K562 (cell line): ENCODE data around the gene E2F7. TPM values are rescaled to one million over a fixed set of nuclear protein-coding genes. Genes with fewer than 3 reads are reported as not detected.
A peak's percentile ranks its signal among the peaks of the same experiment; 100 is the strongest.

Experiments
- ATAC-seq: fragments of 200-7000 bp; cut with Tn5 transposase; 3 replicates; pipeline ENCODE4 v1.9.1; 2020; ENCODE audit warnings: moderate library complexity
- BruUV-seq: library from RNA; stranded (reverse); fragments of 400-500 nt; replicated peaks from 2 replicates; lab custom pipeline; 2021; lab: Mats Ljungman, UMichigan
- CTCF ChIA-PET: fragments of 300-600 bp; formaldehyde crosslinking; extraction: SDS; loops from one replicate; lab custom pipeline; 2021; ENCODE audit warnings: low intra/inter-chr PET ratio; lab: Yijun Ruan, JAX
- POLR2A ChIA-PET: fragments of 300-600, 350-650 bp; sonication (Branson Sonifier 250); formaldehyde crosslinking; extraction: SDS; loops from one replicate; lab custom pipeline; 2021; ENCODE audit warnings: antibody characterized with exemption, inconsistent platforms; lab: Yijun Ruan, JAX
- DNase-seq, 4 experiments: peaks; one replicate each; pipeline versions ENCODE4 v3.0.0 to v3.0.0-alpha.2; 2011 to 2018; ENCODE audit warnings: low spot score in 3 of 4, mixed read lengths in 3 of 4; ENCODE audit errors: extremely low read depth in 1 of 4
- FAIRE-seq: peaks from 2 replicates; lab custom pipeline; 2011; peaks lifted over from hg19 to GRCh38; lab: Jason Lieb, UNC
- H2AFZ ChIP-seq: 2 replicates; pipeline ENCODE4 v1.6.0; 2011; ENCODE audit warnings: low read depth, low read length, control low read depth, inconsistent platforms
- H3K27ac ChIP-seq: fragments of 200-600 bp; 3 replicates; pipeline ENCODE4 v1.8.0; 2011; ENCODE audit warnings: low read depth, mild to moderate bottlenecking, control low read depth, inconsistent platforms, low read length, moderate library complexity, mixed read lengths; ENCODE audit errors: extremely low read depth
- H3K27me3 ChIP-seq, 2 experiments: fragments of 300-600 bp in 1 of 2; 2 replicates in 1 of 2; 3 replicates in 1 of 2; pipeline versions ENCODE4 v1.6.0 to v1.8.0; 2011; ENCODE audit warnings: inconsistent platforms in 2 of 2, low read length in 2 of 2, mild to moderate bottlenecking in 1 of 2, mixed read lengths in 1 of 2, moderate library complexity in 1 of 2; ENCODE audit not compliant: control insufficient read depth in 2 of 2, insufficient read depth in 2 of 2
- H3K36me3 ChIP-seq: fragments of 300-600 bp; 3 replicates; pipeline ENCODE4 v1.8.0; 2011; ENCODE audit warnings: mild to moderate bottlenecking, low read length, inconsistent platforms; ENCODE audit not compliant: control insufficient read depth, insufficient read depth
- H3K4me1 ChIP-seq, 2 experiments: fragments of 200-600 bp in 1 of 2; replicated peaks in 1 of 2; 2 replicates in 1 of 2; 3 replicates in 1 of 2; pipeline versions ENCODE4 v1.5.1 to v1.8.0; 2011; ENCODE audit warnings: inconsistent platforms in 2 of 2, low read length in 2 of 2, mild to moderate bottlenecking in 1 of 2, mixed read lengths in 1 of 2, moderate library complexity in 1 of 2; ENCODE audit not compliant: control insufficient read depth in 2 of 2, insufficient read depth in 2 of 2
- H3K4me2 ChIP-seq: 2 replicates; pipeline ENCODE4 v1.6.1; 2011; ENCODE audit warnings: low read length, control low read depth, inconsistent platforms, mixed read lengths; ENCODE audit not compliant: insufficient read depth
- H3K4me3 ChIP-seq: fragments of 200-600 bp; sonication (generic), shearing (Covaris generic); 2 replicates; pipeline ENCODE4 v1.5.1; 2016; ENCODE audit warnings: control low read depth, inconsistent platforms
- H3K79me2 ChIP-seq: fragments of 200-600 bp; 3 replicates; pipeline ENCODE4 v1.8.0; 2011; ENCODE audit warnings: low read length, inconsistent platforms; ENCODE audit not compliant: control insufficient read depth, insufficient read depth
- H3K9ac ChIP-seq, 2 experiments: 2 replicates each; pipeline versions ENCODE4 v1.6.0 to v1.6.1; 2011; ENCODE audit warnings: low read depth in 2 of 2, low read length in 2 of 2, control low read depth in 1 of 2, inconsistent platforms in 1 of 2, mild to moderate bottlenecking in 1 of 2, mixed read lengths in 1 of 2; ENCODE audit not compliant: insufficient read depth in 1 of 2
- H3K9me1 ChIP-seq: one replicate; pipeline ENCODE4 v1.6.0; 2011; ENCODE audit warnings: inconsistent platforms, mild to moderate bottlenecking, low read length, moderate library complexity; ENCODE audit not compliant: control insufficient read depth, insufficient read depth
- H3K9me3 ChIP-seq: replicated peaks from 2 replicates; pipeline ENCODE4 v1.5.1; 2011; ENCODE audit warnings: low read depth, low read length, inconsistent platforms; ENCODE audit not compliant: control insufficient read depth, insufficient read depth
- H4K20me1 ChIP-seq: replicated peaks from 2 replicates; pipeline ENCODE4 v1.6.1; 2011; ENCODE audit warnings: low read length, inconsistent platforms, mixed read lengths; ENCODE audit not compliant: control insufficient read depth, insufficient read depth
- ARID1B ChIP-seq: fragments of 450-650 bp; IDR thresholded peaks from 2 replicates; pipeline ENCODE4 v1.6.1; 2016; ENCODE audit warnings: antibody characterized with exemption, mild to moderate bottlenecking, inconsistent platforms
- BMI1 ChIP-seq: fragments of 150-350 bp; IDR thresholded peaks from 2 replicates; pipeline ENCODE4 v1.6.1; 2014; ENCODE audit warnings: low read length
- CBX8 ChIP-seq: fragments of 200-600 bp; sonication (generic); IDR thresholded peaks from 2 replicates; pipeline ENCODE4 v1.6.1; 2012; ENCODE audit warnings: borderline replicate concordance, mixed run types, low read depth, mild to moderate bottlenecking, moderate library complexity, mixed read lengths, low read length, control low read depth, inconsistent platforms; ENCODE audit not compliant: poor library complexity, severe bottlenecking; ENCODE audit errors: extremely low read depth
- E2F8 ChIP-seq: fragments of 450-650 bp; IDR thresholded peaks from 2 replicates; pipeline ENCODE4 v1.7.1; 2018; ENCODE audit warnings: mild to moderate bottlenecking, low read depth; ENCODE audit not compliant: partially characterized antibody
- GABPB1 ChIP-seq: sonication (generic); formaldehyde crosslinking; IDR thresholded peaks from 2 replicates; pipeline ENCODE4 v1.8.0; 2022; ENCODE audit warnings: mild to moderate bottlenecking, missing genetic modification reagents
- HMBOX1 ChIP-seq: sonication (generic); IDR thresholded peaks from 2 replicates; pipeline ENCODE4 v1.6.1; 2016
- MCM3 ChIP-seq: fragments of 450-650 bp; IDR thresholded peaks from 2 replicates; pipeline ENCODE4 v1.6.1; 2016
- NCOA2 ChIP-seq, 2 experiments: fragments of 450-650 bp; IDR thresholded peaks; 2 replicates each; pipeline ENCODE4 v1.6.1; 2018; ENCODE audit warnings: mild to moderate bottlenecking in 2 of 2, moderate library complexity in 1 of 2; ENCODE audit not compliant: partially characterized antibody in 2 of 2
- NKRF ChIP-seq: fragments of 450-650 bp; IDR thresholded peaks from 2 replicates; pipeline ENCODE4 v1.6.1; 2016; ENCODE audit warnings: borderline replicate concordance
- PHB ChIP-seq: fragments of 250-450 bp; sonication (Bioruptor Pico); IDR thresholded peaks from 2 replicates; pipeline ENCODE4 v1.5.0; 2021
- RB1 ChIP-seq: fragments of 450-650 bp; IDR thresholded peaks from 2 replicates; pipeline ENCODE4 v1.6.1; 2017; ENCODE audit warnings: low read depth, mild to moderate bottlenecking
- SRSF1 ChIP-seq: fragments of 200-400 bp; formaldehyde crosslinking; IDR thresholded peaks from 2 replicates; pipeline ENCODE4 v1.6.1; 2017; ENCODE audit warnings: mild to moderate bottlenecking, low read depth, low read length, moderate library complexity
- ZHX1 ChIP-seq: fragments of 150-350 bp; conservative IDR thresholded peaks from 2 replicates; pipeline ENCODE4 v1.6.1; 2014; ENCODE audit warnings: low read length
- ZNF830 ChIP-seq: fragments of 250-450 bp; sonication (Bioruptor Pico); IDR thresholded peaks from 2 replicates; pipeline ENCODE4 v1.5.0; 2021; ENCODE audit warnings: mild to moderate bottlenecking
- WGBS: fragments of 100-300 bp; shearing (Covaris generic); methylation state at CpG from one replicate; pipeline ENCODE4 v1.1.6; 2016; ENCODE audit warnings: low coverage, mixed read lengths; ENCODE audit not compliant: insufficient coverage; ENCODE audit errors: missing lambda C conversion rate; 5-methylcytosine and 5-hydroxymethylcytosine counted together
- in situ Hi-C: fragments of 300-500 bp; cut with MboI; formaldehyde crosslinking; loops from 4 replicates; pipeline ENCODE4 v1.15.0; 2018; ENCODE audit warnings: inconsistent platforms, mixed read lengths
- intact Hi-C: fragments of 100-400 bp; cut with micrococcal nuclease; formaldehyde crosslinking; loops from 2 replicates; pipeline ENCODE4 v1.14.2; 2022
- polyA plus RNA-seq, 8 experiments: library from polyadenylated mRNA; depleted of rRNA in 4 of 8; stranded (reverse) in 5 of 8; unstranded in 3 of 8; fragments of >200 nt; fragmentation: Nextera tagmentation in 2 of 8; fragmentation: Illumina TruSeq in 1 of 8; extraction: Ambion mirVana in 2 of 8; extraction: Trizol in 1 of 8; gene quantifications; 2 replicates each; pipeline versions ENCODE4 v1.2.1 to v1.2.3, GENCODE V29; 2011 to 2014; ENCODE audit warnings: inconsistent platforms in 1 of 8, missing spikeins in 1 of 8
- total RNA-seq, 7 experiments: library from RNA; depleted of rRNA in 6 of 7; stranded (reverse); fragments of >200 nt in 6 of 7; fragmentation: Illumina TruSeq in 2 of 7; extraction: Trizol in 2 of 7; gene quantifications; 2 replicates each; pipeline versions ENCODE4 v1.2.1 to v1.2.3, GENCODE V29; 2011 to 2021; ENCODE audit warnings: low replicate concordance in 1 of 7

The E2F7 gene
- total and polyA plus RNA-seq, 9 of the 15 experiments (the other 6 are each of a cell fraction or from before 2014, with no cell fraction given), result 3.4 to 13.6 (median 8.1) TPM

GRCh38 chr12:77064896-77065360 is 441 bp downstream of the E2F7 start:
- in situ Hi-C loops, result no loop called here
- FAIRE-seq (no peak), ATAC-seq (peak; percentile 60), DNase-seq (peak in 1 of 4 experiments; percentile 55)
- 0% methylated on average over 22 of the region's 24 CpGs for WGBS
- BruUV-seq, result no TSS peak
- Histone ChIP-seq H3K4me3 (peak overlapping the region; percentile 89), H3K9ac (peak overlapping the region; percentile 86 to 98), H3K9me3 (no peaks in the 10 kb centered on the region), H4K20me1 (no peaks in the 10 kb centered on the region), H3K4me1 (peaks cover 5 to 6% of the 10 kb centered on the region in 2 experiments; a peak in 4 of 5 replicates), H3K27ac (peak overlapping the region; percentile 78), H2AFZ (peak overlapping the region; percentile 90), H3K9me1 (no peaks in the 10 kb centered on the region), H3K4me2 (peak overlapping the region; percentile 87), H3K79me2 (peaks cover 18% of the 10 kb centered on the region; the same call in 2 of the 3 replicates), H3K27me3 (no peaks in the 10 kb centered on the region), H3K36me3 (peaks cover 35% of the 10 kb centered on the region)
- ChIA-PET POLR2A (interaction anchor here (0.6 kb wide), 1 partner anchor 31 kb away, joined by 4 read pairs; no protein-coding TSS in a partner anchor), CTCF (no interaction called here)
- intact Hi-C loops, result no loop called here
- TF ChIP-seq HMBOX1 (no peak), PHB (CRISPR knock-in tag) (no peak), ZHX1 (no peak), ARID1B (no peak), MCM3 (no peak), GABPB1 (CRISPR knock-in tag) (0 out of 2 replicates have a peak, but pooled peaks have one; percentile 10), NKRF (0 out of 2 replicates have a peak, but pooled peaks have one; percentile 27), CBX8 (no peak), NCOA2 (IDR thresholded peaks at IDR 0.05; ENCODE audit: partially characterized antibody in 2 of 2) (no peak), E2F8 (no peak), RB1 (0 out of 2 replicates have a peak, but pooled peaks have one; percentile 5), ZNF830 (CRISPR knock-in tag) (no peak), SRSF1 (no peak), BMI1 (no peak)
